Measurements from ENCODE around the gene ELL2.

DNA sequence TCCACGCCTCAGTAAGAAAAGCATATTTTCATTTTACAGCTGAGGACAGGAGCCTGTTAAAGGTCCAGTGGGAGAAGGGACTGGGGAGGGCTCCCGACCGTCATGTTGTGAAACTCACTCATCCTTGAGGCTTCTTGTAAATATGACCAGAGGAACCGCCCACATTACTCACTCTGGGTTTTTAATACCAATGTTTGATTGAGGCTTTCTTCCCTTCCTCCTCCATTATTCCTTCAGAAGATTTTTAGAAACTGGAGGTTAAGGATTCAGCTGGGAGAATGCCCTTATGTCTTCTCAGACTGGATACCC lies 77.7 kb downstream of the ELL2 start:
- TF ChIP-seq POLR2A (IDR thresholded peaks at IDR 0.05; ENCODE audit: low read length): no peak
- no peak for TF ChIP-seq GATA1 (IDR thresholded peaks at IDR 0.05; ENCODE audit: low read depth, low read length)

Data from erythroblast (primary cell).